HG02610 (cell line): Measurements from ENCODE around the gene YPEL2.
A peak's percentile ranks its signal among the peaks of the same experiment; 100 is the strongest.
"Not testable (repeated sequence)": the region's sequence is repeated elsewhere in the genome, so short reads cannot be mapped to it uniquely, and the experiment has no call there.

Source experiments
- ATAC-seq: cut with Tn5 transposase; IDR thresholded peaks from one replicate; pipeline ENCODE4 v1.9.1; 2021; ENCODE audit warnings: mild to moderate bottlenecking, moderate library complexity; ENCODE audit not compliant: unreplicated experiment

YPEL2 gene, protein sequence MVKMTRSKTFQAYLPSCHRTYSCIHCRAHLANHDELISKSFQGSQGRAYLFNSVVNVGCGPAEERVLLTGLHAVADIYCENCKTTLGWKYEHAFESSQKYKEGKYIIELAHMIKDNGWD

DNA sequence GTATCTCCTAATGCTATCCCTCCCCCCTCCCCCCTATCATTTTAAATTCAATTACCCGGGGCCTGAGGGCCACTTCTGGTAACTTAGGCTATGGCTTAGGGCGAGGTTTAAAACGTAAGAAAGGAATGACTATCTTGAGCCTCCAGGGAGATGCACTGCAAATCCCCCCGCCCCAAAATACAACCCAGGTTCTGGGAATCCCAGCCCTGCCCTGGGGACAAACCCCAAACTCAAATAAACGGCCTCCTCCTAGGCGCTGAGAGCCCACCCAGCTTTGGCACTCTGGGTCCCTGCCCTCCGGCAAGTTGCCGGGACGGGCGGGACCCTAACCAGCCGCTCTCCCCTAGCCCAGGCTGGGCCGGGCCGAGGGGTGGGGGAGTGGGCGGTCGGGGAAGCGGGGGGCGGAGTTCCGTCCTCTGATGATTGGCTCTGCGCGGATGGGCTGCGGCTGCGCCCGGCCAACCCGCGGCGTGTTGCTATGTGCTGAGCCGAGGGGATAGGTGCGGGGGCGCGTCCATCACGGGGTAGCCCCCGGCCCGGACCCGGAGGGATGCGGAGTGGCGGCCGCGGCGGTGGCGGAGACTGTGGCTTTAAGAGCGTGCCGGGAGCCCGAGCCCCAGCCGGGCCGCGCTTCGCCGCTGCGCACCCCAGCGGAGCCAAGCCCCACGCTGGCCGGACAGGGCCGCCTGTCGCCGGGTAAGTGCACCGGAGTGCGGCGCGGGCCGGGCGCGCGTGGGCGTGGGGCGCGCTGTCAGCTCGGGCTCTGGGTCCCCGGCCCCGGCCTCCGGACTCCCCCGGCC, at the start of gene YPEL2:
TSS of gene YPEL2 (plus strand) at position 527 of the 800 bp plus-strand sequence. CDS start 21,755 bp downstream, outside the sequence.
- peak; percentile 95 for ATAC-seq

DNA sequence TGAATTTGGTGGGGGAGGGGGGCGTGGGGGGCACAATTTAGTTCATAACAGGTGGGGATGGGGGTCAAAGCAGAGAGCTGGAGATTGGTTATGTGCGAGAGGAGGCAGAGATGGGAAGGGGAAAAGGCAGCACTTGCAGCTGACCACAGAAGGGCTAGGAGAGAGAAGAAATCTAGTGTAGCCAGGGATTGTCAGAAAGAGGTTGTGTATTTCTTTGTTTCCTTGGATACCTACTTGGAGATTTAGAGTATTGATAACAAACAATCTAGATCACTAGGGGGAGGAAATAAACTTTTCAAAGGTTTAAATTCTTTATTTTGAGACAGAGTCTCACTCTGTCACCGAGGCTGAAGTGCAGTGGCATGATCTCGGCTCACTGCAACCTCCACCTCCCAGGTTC, 47.1 kb upstream of the YPEL2 start:
- ATAC-seq = no peak

DNA sequence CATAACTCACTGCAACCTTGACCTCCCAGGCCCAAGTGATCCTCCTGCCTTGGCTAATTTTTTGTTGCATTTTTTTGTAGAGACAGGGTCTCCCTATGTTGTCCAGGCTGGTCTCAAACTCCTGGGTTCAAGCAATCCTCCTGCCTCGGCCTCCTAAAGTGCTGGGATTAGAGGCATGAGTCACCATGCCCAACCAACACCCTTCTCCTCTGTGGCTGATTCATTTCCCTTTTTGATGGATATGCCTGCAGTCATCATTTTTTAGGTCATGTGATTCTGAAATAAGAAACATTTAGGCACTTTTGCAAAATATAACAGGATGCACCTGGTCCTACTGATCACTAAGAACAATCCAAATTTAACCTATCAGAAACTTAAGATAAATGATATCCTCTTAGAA, 44.0 kb upstream of the YPEL2 start:
- no peak for ATAC-seq

DNA sequence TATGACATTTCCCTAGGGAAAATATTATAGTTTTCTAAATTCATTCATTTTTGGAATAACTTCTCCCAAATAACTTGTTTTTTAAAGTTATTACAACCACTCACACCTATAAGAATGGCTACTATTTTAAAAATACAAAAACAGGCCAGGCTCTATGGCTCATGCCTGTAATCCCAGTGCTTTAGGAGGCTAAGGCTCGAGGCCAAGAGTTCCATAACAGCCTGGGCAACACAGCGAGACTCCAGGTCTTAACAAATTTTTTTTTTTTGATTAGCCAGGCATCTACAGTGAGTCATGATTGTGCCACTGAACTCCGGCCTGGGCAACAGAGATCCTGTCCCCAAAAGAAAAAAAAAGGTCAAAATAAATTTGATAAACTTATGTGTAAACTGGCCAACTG, 43.6 kb upstream of the YPEL2 start:
- ATAC-seq = no peak

DNA sequence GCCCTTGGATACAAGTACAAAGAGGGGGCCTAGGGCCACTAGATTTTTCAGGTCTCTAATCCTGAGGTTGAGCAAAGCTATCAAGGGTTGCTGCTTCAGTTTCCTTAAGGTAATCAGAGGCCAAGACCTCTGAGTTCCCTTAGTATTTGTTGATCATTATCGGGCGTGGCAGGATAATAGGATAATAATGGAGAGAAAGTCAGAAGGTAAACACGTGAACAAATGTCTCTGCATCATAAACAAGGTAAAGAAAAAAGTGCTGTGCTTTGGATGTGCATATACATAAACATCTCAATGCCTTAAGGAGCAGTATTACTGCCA, 41.5 kb upstream of the YPEL2 start:
- no peak for ATAC-seq

DNA sequence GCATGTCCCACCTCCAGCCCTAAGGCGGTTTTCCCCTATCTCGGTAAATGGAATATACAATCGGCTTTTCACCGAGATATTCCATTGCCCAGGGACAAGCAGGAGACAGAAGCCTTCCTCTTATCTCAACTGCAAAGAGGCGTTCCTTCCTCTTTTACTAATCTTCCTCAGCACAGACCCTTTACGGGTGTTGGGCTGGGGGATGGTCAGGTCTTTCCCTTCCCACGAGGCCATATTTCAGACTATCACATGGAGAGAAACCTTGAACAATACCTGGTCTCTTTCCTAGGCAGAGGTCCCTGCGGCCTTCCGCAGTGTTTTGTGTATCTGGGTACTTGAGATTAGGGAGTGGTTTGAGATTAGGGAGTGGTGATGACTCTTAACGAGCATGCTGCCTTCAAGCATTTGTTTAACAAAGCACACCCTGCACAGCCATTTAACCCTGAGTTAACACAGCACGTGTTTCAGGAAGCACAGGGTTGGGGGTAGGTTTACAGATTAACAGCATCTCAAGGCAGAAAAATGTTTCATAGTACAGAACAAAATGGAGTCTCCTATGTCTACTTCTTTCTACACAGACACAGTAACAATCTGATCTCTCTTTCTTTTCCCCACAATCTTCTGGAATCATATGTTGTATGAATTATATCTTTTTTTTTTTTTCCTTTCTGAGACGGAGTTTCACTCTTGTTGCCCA, 41.0 kb upstream of the YPEL2 start:
- not testable (repeated sequence) for ATAC-seq

DNA sequence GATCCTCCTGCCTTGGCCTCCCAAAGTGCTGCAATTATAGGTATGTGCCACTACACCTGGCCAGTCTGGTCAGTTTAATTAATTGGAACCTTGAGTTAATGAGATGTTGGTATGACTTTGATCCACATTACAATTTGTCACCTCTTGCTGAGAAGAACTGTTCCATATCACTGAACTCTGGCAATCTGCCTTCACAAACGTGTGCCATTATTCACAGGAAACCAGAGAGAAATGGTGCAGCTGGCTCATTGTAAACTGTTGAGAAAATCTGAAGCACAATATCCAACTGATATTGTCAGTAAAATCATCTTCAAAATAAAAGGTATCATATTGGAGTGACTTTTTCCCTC, 39.3 kb upstream of the YPEL2 start:
- no peak for ATAC-seq

DNA sequence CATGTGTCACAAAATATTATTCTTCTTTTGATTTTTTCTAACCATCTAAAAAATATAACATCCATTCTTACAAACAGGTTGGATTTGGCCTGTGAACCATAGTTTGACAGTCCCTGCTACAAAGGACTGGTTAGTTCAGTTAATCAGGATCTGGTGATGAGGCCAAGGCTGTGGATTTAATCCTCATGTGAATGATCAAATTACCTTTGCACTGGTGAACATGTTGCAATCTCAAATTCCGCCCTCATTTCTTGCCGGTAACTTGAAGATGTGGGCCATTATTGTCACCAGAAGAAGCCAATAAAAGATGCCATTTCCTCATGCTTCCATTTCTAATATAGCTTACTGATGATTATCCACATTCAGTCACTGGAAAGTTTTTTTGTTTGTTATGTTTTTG, 35.3 kb upstream of the YPEL2 start:
- ATAC-seq = no peak

DNA sequence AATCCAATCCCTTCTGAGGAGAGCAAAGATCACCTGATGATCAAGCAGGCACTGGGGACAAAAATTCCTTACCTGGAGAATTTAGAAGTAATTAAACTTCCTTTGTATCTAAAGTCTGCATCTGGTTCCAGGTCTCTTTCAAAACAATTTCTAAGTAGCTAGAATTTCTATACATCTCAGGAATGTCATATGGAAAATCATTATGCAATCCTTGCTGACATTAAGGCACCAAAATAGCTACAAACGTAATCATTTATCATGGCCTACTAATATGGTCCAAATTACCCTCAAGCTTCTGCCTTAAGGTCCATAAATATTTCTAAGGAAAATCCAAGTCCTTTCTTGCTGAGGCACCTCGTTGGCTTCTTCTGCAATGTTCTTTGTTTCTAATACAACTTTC, 32.9 kb upstream of the YPEL2 start:
- ATAC-seq = no peak

DNA sequence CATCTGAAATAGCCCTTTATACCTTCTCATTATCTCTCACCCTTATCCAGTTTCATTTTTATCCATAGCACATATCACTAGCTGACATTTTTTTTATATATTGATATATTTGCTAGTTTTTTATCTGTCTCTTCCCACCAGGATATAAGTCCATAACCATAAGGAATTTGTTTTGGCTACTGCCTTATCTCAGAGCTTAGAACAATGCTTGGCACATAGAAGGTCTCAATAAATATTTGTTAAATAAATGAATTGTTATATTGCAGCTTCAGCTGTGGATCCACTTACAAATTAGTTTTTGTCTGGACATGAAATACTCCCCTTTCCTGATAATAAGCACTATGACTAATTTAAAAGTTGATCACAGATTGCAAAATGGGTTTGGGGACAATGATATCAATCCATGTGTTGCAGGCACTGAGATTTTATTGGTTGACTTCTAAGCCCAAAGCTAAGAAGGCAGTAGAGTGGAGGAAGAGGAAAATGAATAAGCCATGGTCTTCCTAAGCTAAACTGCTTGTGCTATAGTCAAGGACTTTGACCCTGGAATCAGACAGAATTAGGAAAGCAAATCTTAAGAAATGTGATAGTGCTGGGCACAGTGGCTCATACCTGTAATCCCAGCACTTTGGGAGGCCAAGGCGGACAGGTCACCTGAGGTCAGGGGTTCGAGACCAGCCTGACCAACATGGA, 31.9 kb upstream of the YPEL2 start:
- no peak for ATAC-seq

DNA sequence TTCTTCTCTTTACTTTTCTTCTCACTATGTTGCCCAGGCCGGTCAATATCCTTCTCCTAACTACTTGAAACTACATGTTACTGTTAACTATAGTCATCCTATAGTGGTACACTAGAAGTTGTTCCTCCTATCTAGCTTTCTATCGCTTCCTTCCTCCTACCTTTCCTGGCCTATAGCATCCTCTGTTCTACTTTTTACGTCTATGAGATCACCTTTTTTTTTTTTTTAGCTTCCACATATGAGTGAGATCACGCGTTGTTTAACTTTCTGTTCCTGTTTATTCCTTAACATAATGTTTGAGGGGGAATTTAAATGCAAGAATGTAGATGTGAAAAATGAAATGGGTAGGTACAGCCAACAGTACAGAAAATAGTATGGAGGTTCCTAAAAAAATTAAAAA, 30.5 kb upstream of the YPEL2 start:
- ATAC-seq = no peak

DNA sequence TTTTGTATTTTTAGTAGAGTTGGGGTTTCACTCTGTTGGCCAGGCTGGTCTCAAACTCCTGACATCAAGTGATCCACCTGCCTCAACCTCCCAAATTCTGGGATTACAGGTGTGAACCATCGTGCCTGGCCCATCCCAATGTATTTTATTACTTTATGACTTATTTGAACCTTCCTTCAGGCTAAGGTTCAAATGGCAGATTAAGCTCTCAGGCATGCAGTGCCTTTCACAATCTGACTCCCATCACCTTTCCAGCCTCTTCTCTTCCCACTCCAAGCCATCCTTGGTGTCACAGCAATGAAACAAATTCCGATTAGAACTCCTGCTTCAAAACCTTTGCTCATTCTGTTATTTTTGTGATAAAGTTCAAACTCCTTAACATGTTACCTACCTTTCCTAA, 26.6 kb upstream of the YPEL2 start:
- no peak for ATAC-seq

DNA sequence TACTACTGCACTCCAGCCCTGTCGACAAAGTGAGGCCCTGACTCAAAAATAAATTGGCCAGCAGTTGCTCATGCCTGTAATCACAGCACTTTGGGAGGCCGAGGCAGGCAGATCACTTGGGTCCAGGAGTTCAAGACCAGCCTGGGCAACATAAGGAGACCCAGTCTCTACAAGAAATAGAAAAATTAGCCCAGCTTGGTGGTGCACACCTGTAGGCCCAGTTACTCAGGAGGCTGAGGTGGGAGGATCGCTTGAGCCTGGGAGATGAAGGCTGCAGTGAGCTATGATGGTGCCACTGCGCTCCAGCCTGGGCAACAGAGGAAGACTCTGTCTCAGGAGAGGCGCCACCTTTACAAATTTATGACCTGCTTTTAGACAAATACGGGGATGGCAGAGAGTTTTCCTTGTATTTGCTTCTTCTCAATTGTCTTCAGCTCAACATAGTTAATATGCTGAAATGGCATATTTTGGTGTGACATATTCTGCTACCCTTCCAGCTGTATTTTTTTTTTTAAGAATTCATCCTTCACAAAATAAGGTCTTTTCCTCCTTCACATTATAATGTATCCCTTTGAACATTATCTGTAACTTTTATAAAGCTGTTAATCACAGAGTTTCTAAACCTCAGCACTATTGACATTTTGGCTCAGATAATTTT, 21.1 kb upstream of the YPEL2 start:
- no peak for ATAC-seq

DNA sequence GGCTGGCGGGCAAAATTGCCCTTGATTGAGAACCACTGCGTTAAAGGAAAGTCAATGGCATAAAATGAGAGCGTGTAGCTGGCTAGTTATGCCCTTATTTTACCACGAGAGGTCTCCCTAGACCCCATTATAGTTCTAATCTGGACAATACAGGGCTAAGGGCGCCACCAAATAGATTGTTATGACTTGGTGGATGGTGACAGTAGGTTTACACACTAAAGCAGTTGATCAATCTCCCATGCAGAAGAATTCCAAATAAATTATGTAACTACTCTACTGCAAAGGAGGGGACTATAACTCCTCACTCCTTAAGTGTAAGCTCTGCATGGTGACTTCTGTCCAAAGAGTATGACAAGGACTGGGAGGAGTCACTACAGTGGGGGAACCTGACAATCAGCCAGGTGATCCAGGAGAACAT, 20.4 kb upstream of the YPEL2 start:
- ATAC-seq = peak; percentile 58

DNA sequence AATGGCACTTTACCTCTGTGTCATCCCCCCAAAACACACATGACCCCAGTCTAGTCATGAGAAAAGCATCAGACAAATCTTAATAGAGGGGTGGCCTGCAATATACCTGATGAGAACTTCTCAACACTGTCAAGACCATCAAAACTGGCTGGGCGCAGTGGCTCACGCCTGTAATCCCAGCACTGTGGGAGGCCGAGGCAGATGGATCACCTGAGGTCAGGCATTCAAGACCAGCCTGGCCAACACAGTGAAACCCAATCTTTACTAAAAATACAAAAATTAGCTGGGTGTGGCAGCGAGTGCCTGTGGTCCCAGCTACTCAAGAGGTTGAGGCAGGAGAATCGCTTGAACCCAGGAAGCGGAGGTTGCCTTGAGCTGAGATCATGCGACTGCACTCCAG, 19.9 kb upstream of the YPEL2 start:
- ATAC-seq = not testable (repeated sequence)

DNA sequence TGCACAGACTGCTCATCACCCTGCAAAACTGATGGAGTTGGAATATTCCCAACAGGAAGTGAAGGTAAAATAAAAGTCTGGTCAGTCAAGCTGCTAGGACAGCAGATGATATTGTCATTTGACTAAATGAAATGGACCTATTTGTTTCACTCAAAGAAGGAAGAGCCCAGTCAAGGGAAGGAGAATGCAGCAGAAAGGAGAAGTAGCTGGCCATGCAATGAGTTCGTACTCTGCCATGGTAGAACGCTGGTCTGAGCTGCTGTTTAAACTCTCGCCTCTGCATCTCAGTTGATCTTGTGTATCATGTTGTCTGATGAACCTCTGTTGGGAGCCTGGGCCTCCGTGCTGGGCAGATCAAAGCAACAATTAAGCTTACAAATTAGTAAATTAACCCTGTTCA, 15.6 kb upstream of the YPEL2 start:
- no peak for ATAC-seq

DNA sequence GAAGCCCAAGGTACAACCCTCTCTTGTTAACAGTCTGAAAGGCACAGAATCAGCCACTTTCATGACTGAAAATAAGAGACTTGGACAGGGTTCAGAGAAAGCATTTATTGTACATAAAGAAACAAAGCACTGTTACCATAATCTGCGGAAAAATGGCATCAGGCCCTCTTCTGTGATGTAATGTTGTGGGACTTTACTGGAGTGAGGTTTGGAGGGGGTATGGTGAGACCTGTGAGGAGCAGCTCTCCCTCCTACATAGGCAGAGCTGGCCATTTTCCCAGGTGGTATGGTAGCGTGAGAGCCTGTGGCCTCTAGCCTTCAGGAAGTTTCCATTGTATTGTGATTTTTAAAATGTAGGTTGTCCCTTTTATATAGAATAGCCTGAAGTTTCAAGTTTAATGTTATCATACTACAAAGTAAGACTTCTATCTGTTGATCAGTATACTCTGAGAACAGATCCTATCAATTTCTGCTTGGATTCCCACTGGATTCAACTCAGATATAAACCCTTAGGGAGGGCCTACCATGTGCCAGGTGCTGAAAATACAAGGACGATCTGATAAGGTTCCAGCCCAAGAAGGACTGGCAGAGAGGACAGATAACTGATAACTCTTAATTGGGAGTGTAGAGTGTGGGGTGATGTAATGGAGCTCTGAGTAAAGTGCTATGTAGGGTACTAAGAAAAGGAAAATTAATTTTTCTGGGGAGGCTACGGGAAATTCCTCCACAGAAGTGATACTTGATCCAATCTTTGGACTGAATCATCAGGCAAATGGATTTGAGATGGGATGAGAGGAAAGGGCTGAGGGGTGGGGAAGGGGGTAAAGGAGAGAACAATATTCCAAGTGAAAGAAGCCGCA, 4.1 kb upstream of the YPEL2 start:
- ATAC-seq = no peak

DNA sequence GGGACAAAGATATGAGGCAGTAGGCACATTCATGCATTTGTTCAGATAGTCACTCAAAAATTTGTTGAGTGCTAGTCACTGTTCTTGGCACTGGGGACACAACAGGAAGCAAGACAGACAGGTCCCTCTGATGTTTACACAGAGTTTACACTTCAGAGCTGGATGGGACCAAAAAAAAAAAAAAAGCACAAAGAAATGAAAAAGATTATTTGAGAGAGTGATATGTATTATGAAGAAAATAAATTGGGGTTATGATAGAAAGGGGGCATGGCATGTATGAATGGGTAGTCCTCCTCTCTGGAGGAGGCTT, 3.5 kb upstream of the YPEL2 start:
- ATAC-seq = no peak

DNA sequence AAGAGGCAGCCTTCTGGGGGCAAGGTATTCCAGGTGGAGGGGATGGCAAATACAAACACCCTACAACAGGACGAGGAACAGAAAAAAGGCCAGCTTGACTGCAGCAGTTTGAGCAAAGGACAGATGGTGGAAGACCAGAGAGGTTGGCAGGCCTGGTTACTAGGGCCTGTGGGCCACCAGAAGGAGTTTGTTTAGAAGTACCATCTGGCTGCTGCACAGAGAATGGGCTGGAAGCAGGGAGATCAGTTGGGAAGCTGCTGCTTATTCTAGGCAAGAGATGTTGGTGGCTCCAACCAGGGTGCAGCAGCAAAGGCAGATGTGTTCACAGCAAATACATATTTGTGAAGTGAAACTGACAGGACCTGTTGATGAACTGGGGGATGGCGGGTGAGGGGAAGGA, 2.9 kb upstream of the YPEL2 start:
- no peak for ATAC-seq

DNA sequence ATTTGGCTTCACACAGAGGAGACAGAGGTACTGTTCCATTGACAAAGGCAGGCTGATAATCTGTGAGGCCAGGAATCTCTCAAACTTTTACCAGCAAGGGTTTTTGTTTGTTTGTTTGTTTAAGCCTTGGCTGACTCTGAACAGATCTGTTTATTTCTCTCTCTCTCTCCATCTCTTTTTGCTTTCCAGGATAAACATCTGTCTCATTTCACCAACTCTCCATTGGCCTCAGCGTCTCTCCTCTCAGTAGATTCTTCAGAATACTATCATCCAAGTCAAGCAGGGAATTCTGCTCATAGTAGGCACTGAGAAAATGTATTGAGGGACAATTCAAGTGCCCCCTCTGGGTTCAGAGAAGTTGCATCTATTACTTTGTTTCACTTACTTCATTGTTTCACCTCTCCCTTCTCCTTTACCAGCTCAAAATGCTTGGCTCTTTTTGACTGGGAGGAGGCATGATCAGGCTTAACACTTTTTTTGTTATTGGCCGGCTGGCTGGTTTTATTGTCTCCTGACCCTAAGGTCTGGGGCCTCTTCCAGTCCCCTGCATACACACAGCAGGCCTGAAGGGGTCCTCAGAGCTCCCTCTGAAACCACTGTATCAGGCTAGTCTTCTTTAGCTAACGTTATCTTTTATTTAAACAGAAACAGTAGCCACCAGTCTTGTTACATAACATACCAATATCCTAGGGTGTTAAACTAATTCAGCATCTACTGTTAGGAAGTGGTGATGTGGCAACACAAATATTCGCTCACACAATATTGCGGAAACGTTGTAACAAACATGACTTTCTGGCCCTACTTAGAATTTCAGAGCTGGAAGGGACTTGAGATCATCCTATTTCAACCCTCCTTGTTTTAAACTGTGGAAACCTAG, 2.0 kb upstream of the YPEL2 start:
- ATAC-seq = peak; percentile 31
